WTC11 (cell line): ENCODE results near the gene ARSJ. TPM values are rescaled to one million over a fixed set of nuclear protein-coding genes. Genes with fewer than 3 reads are reported as not detected.

ENCODE experiments used
- ATAC-seq: fragments of 200-7000 bp; cut with Tn5 transposase; 2 replicates; pipeline ENCODE4 v1.10.0; 2021; ENCODE audit warnings: mild to moderate bottlenecking, moderate library complexity
- CTCF ChIA-PET: fragments of 300-600 bp; sonication (Branson Sonifier 250); formaldehyde crosslinking; loops from one replicate; lab custom pipeline; 2021; ENCODE audit warnings: antibody characterized with exemption; lab: Charles Lee
- POLR2A ChIA-PET: fragments of 350-600 bp; sonication (Branson Sonifier 250); formaldehyde crosslinking; loops from one replicate; lab custom pipeline; 2021; ENCODE audit warnings: antibody characterized with exemption; lab: Charles Lee
- DNase-seq: peaks from one replicate; pipeline ENCODE4 v3.0.0; 2021; ENCODE audit warnings: low spot score
- H3K27ac Mint-ChIP-seq: 2 replicates; pipeline ENCODE4 v1.8.0; 2021; ENCODE audit warnings: mixed read lengths
- H3K27me3 Mint-ChIP-seq: 2 replicates; pipeline ENCODE4 v1.8.0; 2021; ENCODE audit warnings: low read depth, mild to moderate bottlenecking, moderate library complexity, mixed read lengths
- H3K36me3 Mint-ChIP-seq: 2 replicates; pipeline ENCODE4 v1.8.0; 2021; ENCODE audit warnings: mixed read lengths
- H3K4me1 Mint-ChIP-seq: 2 replicates; pipeline ENCODE4 v1.8.0; 2022; ENCODE audit warnings: mixed read lengths
- H3K4me3 Mint-ChIP-seq: 2 replicates; pipeline ENCODE4 v1.8.0; 2021; ENCODE audit warnings: mild to moderate bottlenecking, moderate library complexity, mixed read lengths
- H3K9me3 Mint-ChIP-seq: 2 replicates; pipeline ENCODE4 v1.8.0; 2021; ENCODE audit warnings: mixed read lengths
- GTF2I ChIP-seq: fragments of 250-450 bp; sonication (Bioruptor Pico); conservative IDR thresholded peaks from 2 replicates; pipeline ENCODE4 v1.4.0; 2021; ENCODE audit warnings: mild to moderate bottlenecking
- IRF2 ChIP-seq: sonication (generic); formaldehyde crosslinking; IDR thresholded peaks from 2 replicates; pipeline ENCODE4 v1.8.0; 2022; ENCODE audit warnings: low read depth, missing genetic modification reagents, borderline replicate concordance
- JAZF1 ChIP-seq: fragments of 250-450 bp; sonication (Bioruptor Pico); IDR thresholded peaks from 2 replicates; pipeline ENCODE4 v1.9.0; 2021; ENCODE audit warnings: moderate library complexity, mild to moderate bottlenecking, inconsistent platforms
- SOX15 ChIP-seq: fragments of 250-450 bp; sonication (Bioruptor Pico); IDR thresholded peaks from 2 replicates; pipeline ENCODE4 v1.9.0; 2021; ENCODE audit warnings: mild to moderate bottlenecking
- SP1 ChIP-seq: sonication (generic); formaldehyde crosslinking; conservative IDR thresholded peaks from 2 replicates; pipeline ENCODE4 v1.8.1; 2022; ENCODE audit warnings: missing genetic modification reagents
- TP53 ChIP-seq: sonication (generic); formaldehyde crosslinking; IDR thresholded peaks from 2 replicates; pipeline ENCODE4 v1.8.1; 2023; ENCODE audit warnings: mild to moderate bottlenecking, missing genetic modification reagents
- ZNF232 ChIP-seq: sonication (generic); formaldehyde crosslinking; IDR thresholded peaks from 2 replicates; pipeline ENCODE4 v1.8.0; 2022; ENCODE audit warnings: mild to moderate bottlenecking, missing genetic modification reagents
- ZNF317 ChIP-seq: sonication (generic); formaldehyde crosslinking; IDR thresholded peaks from 2 replicates; pipeline ENCODE4 v1.8.1; 2023; ENCODE audit warnings: low read depth, mild to moderate bottlenecking, moderate library complexity, missing genetic modification reagents, borderline replicate concordance
- total RNA-seq: library from RNA; stranded (reverse); gene quantifications from 3 replicates; pipeline ENCODE4 v1.2.3, GENCODE V29; 2021
- TF ChIP-seq, protein P1 (sequence below): sonication (generic); formaldehyde crosslinking; IDR thresholded peaks from 2 replicates; pipeline ENCODE4 v1.8.1; 2022; ENCODE audit warnings: low read depth, mild to moderate bottlenecking, moderate library complexity, missing genetic modification reagents, borderline replicate concordance
- TF ChIP-seq, protein P2 (sequence below): sonication (generic); formaldehyde crosslinking; conservative IDR thresholded peaks from 2 replicates; pipeline ENCODE4 v1.8.1; 2022; ENCODE audit warnings: mild to moderate bottlenecking, missing genetic modification reagents
- TF ChIP-seq, protein P3 (sequence below): fragments of 250-450 bp; sonication (Bioruptor Pico); IDR thresholded peaks from 2 replicates; pipeline ENCODE4 v1.9.0; 2021; ENCODE audit warnings: mild to moderate bottlenecking
- TF ChIP-seq, protein P4 (sequence below): sonication (generic); formaldehyde crosslinking; IDR thresholded peaks from 2 replicates; pipeline ENCODE4 v1.8.1; 2023; ENCODE audit warnings: mild to moderate bottlenecking, missing genetic modification reagents, moderate library complexity
- TF ChIP-seq, protein P5 (sequence below): sonication (generic); formaldehyde crosslinking; IDR thresholded peaks from 2 replicates; pipeline ENCODE4 v1.8.0; 2022; ENCODE audit warnings: mild to moderate bottlenecking, missing genetic modification reagents
- TF ChIP-seq, protein P6 (sequence below): sonication (generic); formaldehyde crosslinking; IDR thresholded peaks from 2 replicates; pipeline ENCODE4 v1.8.1; 2022; ENCODE audit warnings: mild to moderate bottlenecking, moderate library complexity, missing genetic modification reagents

ARSJ gene
- total RNA-seq, 1 experiment from 2014 or later, result 6.6 TPM

DNA sequence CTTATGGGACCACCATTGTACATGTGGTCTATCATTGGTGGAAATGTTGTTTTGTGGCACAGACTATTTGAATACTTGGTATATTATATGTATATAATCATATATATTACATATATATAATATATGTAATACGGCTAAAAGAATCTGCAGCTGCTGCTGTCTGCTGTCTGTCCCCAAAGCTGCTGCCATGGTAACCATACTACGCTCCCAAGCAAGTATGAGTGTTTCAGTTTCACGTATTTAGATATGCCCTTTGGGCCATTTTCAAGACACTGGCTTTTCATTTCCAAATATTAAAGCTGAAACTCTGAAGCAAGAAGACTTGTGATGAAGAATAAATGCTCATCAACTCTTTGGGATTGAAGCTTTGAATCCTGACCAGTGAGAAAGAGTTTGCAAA is 42.0 kb upstream of the ARSJ start:
- POLR2A ChIA-PET, result interaction anchor here (1.0 kb wide), 1 partner anchor 24 kb away, joined by 3 read pairs; no protein-coding TSS in a partner anchor

DNA sequence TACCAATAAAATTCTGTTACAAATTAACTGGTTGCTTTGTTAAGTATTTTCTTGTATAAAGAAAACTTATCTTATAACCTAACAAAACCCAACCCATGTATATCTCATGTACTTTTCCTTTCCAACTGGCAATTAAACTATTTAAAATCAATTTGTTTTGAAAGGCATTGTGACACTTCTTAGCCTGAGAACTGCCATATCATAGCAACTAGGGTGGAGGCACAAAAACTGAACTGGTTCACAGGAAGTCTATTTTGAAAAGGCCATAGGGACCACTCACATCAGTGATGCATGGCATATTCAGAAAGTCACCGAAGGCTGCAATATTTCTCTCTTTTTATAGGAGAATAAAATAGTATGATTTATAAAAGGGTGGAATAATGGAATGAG is 40.5 kb upstream of the ARSJ start:
- CTCF ChIA-PET, result no interaction called here
- no peaks in the 10 kb centered on the region for H3K9me3 Mint-ChIP-seq
- no peaks in the 10 kb centered on the region for H3K36me3 Mint-ChIP-seq
- H3K4me3 Mint-ChIP-seq, result no peak overlapping the region
- no peaks in the 10 kb centered on the region for H3K27me3 Mint-ChIP-seq
- no peaks in the 10 kb centered on the region; the same call in 1 of the 2 replicates for H3K4me1 Mint-ChIP-seq
- DNase-seq, result no peak
- POLR2A ChIA-PET, result no interaction called here
- TF ChIP-seq JAZF1 (CRISPR knock-in tag) (no peak), SOX15 (CRISPR knock-in tag) (no peak), GTF2I (CRISPR knock-in tag) (no peak), ZNF317 (CRISPR knock-in tag) (no peak)
- TF ChIP-seq, protein P1, sequence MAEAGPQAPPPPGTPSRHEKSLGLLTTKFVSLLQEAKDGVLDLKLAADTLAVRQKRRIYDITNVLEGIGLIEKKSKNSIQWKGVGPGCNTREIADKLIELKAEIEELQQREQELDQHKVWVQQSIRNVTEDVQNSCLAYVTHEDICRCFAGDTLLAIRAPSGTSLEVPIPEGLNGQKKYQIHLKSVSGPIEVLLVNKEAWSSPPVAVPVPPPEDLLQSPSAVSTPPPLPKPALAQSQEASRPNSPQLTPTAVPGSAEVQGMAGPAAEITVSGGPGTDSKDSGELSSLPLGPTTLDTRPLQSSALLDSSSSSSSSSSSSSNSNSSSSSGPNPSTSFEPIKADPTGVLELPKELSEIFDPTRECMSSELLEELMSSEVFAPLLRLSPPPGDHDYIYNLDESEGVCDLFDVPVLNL (CRISPR knock-in tag), result no peak
- TF ChIP-seq, protein P2, sequence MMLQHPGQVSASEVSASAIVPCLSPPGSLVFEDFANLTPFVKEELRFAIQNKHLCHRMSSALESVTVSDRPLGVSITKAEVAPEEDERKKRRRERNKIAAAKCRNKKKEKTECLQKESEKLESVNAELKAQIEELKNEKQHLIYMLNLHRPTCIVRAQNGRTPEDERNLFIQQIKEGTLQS (CRISPR knock-in tag), result no peak
- ATAC-seq, result no peak
- H3K27ac Mint-ChIP-seq, result no peak overlapping the region

More for the DNA sequence above, 42.0 kb upstream of the ARSJ start:
- Mint-ChIP-seq H3K27ac (no peak overlapping the region), H3K4me3 (no peak overlapping the region), H3K27me3 (no peaks in the 10 kb centered on the region), H3K36me3 (no peaks in the 10 kb centered on the region), H3K9me3 (no peaks in the 10 kb centered on the region), H3K4me1 (no peaks in the 10 kb centered on the region; the same call in 1 of the 2 replicates)
- DNase-seq (no peak), ATAC-seq (no peak)
- TF ChIP-seq GTF2I (CRISPR knock-in tag), result no peak
- no peak for TF ChIP-seq SOX15 (CRISPR knock-in tag)
- no peak for TF ChIP-seq IRF2 (CRISPR knock-in tag)
- CTCF ChIA-PET, result no interaction called here

DNA sequence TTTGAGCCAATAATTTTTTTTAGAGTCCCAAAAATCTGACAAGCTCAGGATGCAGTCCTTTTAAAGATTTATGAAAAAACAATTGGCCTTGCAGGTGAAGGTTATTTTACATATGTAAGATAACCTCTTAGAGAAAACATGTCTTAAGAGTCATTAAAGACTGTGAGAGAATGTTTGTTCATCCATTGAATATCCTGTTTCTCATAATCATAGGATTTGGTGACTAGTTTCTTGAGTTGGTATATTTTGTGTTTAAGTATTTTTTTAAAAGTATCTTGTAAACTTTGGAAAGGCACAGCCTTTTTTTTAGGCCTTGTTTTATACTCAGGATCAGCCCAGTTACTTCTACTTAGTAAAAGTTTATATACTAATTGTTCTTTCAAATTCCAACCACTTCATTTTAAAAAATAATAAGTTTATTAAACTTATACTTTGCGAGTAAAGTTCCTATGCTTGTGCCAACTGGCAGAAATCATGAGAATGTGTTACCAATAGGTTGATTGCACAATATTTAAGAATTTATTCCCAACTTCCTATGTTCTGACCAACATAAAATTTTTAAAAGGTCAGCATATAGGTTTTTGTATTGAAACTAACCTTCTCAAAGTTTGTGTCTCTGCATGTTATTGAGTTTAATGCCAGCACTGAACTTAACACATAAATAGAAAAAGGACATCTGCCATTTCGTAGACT is 40.0 kb upstream of the ARSJ start:
- ChIA-PET POLR2A (no interaction called here), CTCF (no interaction called here)
- DNase-seq (no peak), ATAC-seq (no peak)
- no peaks in the 10 kb centered on the region for H3K27me3 Mint-ChIP-seq
- no peak overlapping the region for H3K27ac Mint-ChIP-seq
- no peaks in the 10 kb centered on the region for H3K9me3 Mint-ChIP-seq
- H3K36me3 Mint-ChIP-seq, result no peaks in the 10 kb centered on the region
- TF ChIP-seq, protein P3, sequence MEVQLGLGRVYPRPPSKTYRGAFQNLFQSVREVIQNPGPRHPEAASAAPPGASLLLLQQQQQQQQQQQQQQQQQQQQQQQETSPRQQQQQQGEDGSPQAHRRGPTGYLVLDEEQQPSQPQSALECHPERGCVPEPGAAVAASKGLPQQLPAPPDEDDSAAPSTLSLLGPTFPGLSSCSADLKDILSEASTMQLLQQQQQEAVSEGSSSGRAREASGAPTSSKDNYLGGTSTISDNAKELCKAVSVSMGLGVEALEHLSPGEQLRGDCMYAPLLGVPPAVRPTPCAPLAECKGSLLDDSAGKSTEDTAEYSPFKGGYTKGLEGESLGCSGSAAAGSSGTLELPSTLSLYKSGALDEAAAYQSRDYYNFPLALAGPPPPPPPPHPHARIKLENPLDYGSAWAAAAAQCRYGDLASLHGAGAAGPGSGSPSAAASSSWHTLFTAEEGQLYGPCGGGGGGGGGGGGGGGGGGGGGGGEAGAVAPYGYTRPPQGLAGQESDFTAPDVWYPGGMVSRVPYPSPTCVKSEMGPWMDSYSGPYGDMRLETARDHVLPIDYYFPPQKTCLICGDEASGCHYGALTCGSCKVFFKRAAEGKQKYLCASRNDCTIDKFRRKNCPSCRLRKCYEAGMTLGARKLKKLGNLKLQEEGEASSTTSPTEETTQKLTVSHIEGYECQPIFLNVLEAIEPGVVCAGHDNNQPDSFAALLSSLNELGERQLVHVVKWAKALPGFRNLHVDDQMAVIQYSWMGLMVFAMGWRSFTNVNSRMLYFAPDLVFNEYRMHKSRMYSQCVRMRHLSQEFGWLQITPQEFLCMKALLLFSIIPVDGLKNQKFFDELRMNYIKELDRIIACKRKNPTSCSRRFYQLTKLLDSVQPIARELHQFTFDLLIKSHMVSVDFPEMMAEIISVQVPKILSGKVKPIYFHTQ (CRISPR knock-in tag), result no peak
- TF ChIP-seq, protein P4, sequence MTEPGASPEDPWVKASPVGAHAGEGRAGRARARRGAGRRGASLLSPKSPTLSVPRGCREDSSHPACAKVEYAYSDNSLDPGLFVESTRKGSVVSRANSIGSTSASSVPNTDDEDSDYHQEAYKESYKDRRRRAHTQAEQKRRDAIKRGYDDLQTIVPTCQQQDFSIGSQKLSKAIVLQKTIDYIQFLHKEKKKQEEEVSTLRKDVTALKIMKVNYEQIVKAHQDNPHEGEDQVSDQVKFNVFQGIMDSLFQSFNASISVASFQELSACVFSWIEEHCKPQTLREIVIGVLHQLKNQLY (CRISPR knock-in tag), result no peak
- TF ChIP-seq ZNF232 (CRISPR knock-in tag), result no peak
- TF ChIP-seq SP1 (CRISPR knock-in tag), result no peak
- TF ChIP-seq, protein P5, sequence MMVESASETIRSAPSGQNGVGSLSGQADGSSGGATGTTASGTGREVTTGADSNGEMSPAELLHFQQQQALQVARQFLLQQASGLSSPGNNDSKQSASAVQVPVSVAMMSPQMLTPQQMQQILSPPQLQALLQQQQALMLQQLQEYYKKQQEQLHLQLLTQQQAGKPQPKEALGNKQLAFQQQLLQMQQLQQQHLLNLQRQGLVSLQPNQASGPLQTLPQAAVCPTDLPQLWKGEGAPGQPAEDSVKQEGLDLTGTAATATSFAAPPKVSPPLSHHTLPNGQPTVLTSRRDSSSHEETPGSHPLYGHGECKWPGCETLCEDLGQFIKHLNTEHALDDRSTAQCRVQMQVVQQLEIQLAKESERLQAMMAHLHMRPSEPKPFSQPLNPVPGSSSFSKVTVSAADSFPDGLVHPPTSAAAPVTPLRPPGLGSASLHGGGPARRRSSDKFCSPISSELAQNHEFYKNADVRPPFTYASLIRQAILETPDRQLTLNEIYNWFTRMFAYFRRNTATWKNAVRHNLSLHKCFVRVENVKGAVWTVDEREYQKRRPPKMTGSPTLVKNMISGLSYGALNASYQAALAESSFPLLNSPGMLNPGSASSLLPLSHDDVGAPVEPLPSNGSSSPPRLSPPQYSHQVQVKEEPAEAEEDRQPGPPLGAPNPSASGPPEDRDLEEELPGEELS, result no peak
- TF ChIP-seq, protein P6, sequence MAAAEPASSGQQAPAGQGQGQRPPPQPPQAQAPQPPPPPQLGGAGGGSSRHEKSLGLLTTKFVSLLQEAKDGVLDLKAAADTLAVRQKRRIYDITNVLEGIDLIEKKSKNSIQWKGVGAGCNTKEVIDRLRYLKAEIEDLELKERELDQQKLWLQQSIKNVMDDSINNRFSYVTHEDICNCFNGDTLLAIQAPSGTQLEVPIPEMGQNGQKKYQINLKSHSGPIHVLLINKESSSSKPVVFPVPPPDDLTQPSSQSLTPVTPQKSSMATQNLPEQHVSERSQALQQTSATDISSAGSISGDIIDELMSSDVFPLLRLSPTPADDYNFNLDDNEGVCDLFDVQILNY (CRISPR knock-in tag), result no peak
- TF ChIP-seq TP53, result no peak
- no peaks in the 10 kb centered on the region; the same call in 1 of the 2 replicates for H3K4me1 Mint-ChIP-seq
- H3K4me3 Mint-ChIP-seq, result no peak overlapping the region
